Choroid plexus epithelial cell (primary cell): Measurements from ENCODE around the gene TMEM59.
A peak's percentile ranks its signal among the peaks of the same experiment; 100 is the strongest.

Experiments used
- DNase-seq: peaks from one replicate; pipeline ENCODE4 v3.0.0-alpha.2; 2010; ENCODE audit warnings: low read depth
- H3K4me3 ChIP-seq: 2 replicates; pipeline ENCODE4 v1.5.1; 2011; ENCODE audit warnings: low read depth, mild to moderate bottlenecking, control low read depth, low read length, moderate library complexity
- TF ChIP-seq, protein P1 (sequence below): conservative IDR thresholded peaks from 2 replicates; pipeline ENCODE4 v1.5.1; 2011; ENCODE audit warnings: low read depth, mild to moderate bottlenecking, control low read depth, inconsistent platforms, low read length, moderate library complexity

TMEM59 gene

GRCh38 chr1:54094001-54094729 lies 41.2 kb upstream of the TMEM59 start:
- no peak overlapping the region for H3K4me3 ChIP-seq
- TF ChIP-seq, protein P1, sequence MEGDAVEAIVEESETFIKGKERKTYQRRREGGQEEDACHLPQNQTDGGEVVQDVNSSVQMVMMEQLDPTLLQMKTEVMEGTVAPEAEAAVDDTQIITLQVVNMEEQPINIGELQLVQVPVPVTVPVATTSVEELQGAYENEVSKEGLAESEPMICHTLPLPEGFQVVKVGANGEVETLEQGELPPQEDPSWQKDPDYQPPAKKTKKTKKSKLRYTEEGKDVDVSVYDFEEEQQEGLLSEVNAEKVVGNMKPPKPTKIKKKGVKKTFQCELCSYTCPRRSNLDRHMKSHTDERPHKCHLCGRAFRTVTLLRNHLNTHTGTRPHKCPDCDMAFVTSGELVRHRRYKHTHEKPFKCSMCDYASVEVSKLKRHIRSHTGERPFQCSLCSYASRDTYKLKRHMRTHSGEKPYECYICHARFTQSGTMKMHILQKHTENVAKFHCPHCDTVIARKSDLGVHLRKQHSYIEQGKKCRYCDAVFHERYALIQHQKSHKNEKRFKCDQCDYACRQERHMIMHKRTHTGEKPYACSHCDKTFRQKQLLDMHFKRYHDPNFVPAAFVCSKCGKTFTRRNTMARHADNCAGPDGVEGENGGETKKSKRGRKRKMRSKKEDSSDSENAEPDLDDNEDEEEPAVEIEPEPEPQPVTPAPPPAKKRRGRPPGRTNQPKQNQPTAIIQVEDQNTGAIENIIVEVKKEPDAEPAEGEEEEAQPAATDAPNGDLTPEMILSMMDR = no peak
- DNase-seq = no peak

DNA sequence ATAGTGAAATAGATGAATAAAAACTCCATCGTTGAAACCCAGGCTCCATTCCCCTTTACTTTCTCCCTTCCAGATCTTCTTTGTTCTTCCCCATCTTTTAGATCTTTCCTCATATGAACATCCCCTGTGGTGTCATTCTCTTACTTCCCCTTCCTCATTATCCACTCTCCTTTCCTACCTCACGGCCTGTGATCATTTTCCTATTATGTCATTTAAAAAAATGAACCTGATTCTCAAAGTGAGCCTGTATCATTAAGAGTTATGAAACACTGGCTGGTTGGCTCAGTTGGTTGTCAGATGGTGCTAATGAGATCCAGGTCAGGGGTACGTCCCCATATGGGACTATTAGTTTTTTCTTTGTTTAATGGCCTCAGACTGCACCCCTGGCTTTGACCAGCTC lies 38.7 kb upstream of the TMEM59 start:
- TF ChIP-seq, protein P1 = no peak
- no peak overlapping the region for H3K4me3 ChIP-seq
- DNase-seq = no peak

GRCh38 chr1:54088385-54088784 lies 35.4 kb upstream of the TMEM59 start:
- no peak for DNase-seq
- TF ChIP-seq, protein P1 = no peak
- no peak overlapping the region for H3K4me3 ChIP-seq

DNA sequence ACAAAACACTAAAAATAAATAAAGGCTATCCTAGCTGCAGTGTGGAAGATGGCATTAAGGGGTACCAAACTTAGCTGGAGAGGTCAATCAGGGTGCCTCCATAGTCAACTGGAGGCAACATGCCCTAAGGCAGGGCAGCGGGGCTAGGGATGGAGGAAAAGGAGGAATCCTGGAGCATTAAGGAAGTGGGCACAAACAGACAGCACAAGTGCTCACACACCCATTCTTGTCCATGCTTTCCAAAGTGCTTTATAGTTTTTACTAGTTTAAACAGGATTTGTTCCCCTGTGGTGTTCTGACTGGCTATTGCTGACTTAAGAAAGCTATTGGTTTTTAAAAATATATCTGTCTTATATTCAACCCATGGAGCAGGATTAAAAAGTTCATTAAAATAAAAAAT lies 33.8 kb upstream of the TMEM59 start:
- H3K4me3 ChIP-seq = no peak overlapping the region
- TF ChIP-seq, protein P1 = no peak
- DNase-seq = no peak

GRCh38 chr1:54084794-54085193 lies 31.8 kb upstream of the TMEM59 start:
- TF ChIP-seq, protein P1 = no peak
- no peak overlapping the region for H3K4me3 ChIP-seq
- no peak for DNase-seq

DNA sequence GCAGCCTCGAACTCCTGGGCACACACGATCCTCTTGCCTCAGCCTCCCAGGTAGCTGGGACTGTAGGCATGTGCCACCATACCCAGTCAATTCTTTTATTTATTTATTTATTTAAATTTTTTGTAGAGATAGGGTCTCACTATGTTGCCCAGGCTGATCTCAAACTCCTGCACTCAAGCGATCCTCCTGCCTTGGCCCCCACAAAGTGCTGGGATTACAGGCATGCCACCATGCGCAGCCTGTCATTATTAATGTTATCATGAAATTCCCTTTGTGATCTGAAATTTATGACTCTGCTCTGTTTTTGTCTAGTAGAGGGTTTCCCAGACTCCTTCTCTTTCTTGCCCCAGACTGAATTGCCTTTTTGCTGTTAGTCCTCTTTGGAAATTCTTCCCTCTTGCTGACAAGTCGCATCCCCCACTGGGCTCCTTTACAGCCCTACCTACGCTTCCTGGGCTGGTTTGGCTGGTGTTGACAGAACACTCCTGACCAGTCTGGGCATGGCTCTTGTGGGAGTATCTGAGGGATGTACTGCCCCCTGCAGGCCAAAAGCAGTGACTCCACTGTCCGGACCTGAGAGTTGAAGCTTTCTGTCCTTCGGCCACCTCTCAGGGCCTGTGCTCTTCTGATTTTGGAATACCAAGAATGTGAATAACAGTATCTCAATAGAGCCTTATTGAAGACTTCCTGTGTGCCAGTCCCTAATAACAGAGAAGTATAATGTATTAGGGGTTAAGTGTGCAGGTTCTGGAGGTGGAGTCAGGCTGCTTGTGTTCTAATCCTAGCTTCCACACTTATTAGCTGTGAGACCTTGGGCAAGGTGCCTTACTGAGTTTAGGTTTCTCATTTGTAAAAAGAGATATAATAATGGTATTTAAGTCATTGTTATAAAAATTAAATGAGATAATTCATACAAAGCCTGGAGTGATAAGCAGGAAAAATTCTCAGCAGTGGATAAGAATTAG lies 28.6 kb upstream of the TMEM59 start:
- H3K4me3 ChIP-seq = no peak overlapping the region
- TF ChIP-seq, protein P1 = peak; percentile 88
- DNase-seq = peak; percentile 89
